EL (cell line): ENCODE results near the gene LDLRAD3.
"Not testable (repeated sequence)": the region's sequence is repeated elsewhere in the genome, so short reads cannot be mapped to it uniquely, and the experiment has no call there.

Experiments used
- DNase-seq: peaks from one replicate; pipeline ENCODE4 v3.0.0-alpha.2; 2016

The LDLRAD3 gene

GRCh38 chr11:36024716-36025115, 80.9 kb downstream of the LDLRAD3 start:
- no peak for DNase-seq

DNA sequence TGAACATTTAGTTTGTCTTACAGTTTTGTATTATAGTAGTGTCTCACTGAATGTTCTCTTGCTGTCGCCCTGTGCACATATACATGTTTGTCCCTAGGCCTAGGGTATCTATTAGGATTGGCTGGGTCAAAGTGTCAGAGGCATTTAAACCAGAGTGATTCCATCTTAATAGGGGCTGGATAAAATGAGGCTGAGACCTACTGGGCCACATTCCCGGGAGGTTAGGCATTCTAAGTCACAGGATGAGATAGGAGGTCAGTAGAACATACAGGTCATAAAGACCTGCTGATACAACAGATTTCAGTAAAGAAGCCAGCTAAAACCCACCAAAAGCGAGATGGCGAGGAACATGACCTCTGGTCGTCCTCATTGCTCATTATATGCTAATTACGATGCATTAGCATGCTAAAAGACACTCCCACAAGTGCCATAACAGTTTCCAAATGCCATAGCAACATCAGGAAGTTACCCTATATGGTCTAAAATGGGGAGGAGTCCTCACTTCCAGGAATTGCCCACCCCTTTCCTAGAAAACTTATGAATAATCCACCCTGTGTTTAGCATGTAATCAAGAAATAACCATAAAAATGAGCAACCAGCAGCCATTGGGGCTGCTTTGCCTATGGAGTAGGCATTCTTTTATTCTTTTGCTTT, 82.6 kb downstream of the LDLRAD3 start:
- no peak for DNase-seq

GRCh38 chr11:36027731-36028130, 83.9 kb downstream of the LDLRAD3 start:
- no peak for DNase-seq

DNA sequence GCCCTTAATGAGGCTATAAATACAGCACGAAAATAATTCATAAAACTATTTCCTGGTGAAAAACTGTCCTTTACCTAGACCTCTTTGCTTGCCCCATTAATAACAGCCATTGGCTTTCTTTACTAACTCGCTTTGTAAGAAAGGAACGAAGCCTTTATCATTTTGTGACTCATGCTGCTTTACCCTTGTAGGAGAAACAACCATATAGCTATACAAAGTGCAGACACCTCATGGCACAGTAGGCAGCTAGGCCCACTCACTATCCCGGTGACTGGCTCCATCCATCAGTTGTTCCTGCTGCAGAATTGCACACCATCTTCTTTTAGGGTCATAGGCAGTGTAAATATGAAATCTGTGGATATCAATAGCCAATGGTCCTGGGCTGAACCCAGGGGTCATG, 85.8 kb downstream of the LDLRAD3 start:
- no peak for DNase-seq

DNA sequence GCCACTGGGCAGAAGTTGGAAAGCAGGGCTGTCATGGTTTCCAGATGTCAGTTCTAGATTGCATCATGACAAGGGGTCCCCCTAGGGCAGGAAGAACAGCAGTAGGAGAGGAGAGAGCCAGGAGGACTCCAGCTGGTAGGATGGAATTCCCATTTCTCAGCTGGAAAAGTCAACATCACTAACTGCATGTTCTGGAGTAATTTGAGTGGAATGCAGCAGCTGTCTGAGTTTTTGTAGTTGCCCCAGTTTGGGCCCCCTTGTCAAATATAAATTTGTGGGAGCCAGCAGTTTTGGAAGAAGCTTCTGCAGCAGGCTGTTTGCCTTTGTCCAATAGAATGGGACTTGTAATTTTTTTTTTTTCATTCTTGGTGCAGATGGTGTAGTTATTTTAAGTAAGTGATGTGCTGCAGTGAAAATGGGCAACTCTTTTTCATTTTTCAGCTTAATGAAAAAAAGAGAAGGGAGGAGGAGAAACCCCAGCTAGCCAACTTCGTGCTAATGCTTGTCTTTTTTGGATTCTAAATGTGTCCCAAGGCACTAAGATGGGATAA, 86.9 kb downstream of the LDLRAD3 start:
- DNase-seq: peak; percentile 70

DNA sequence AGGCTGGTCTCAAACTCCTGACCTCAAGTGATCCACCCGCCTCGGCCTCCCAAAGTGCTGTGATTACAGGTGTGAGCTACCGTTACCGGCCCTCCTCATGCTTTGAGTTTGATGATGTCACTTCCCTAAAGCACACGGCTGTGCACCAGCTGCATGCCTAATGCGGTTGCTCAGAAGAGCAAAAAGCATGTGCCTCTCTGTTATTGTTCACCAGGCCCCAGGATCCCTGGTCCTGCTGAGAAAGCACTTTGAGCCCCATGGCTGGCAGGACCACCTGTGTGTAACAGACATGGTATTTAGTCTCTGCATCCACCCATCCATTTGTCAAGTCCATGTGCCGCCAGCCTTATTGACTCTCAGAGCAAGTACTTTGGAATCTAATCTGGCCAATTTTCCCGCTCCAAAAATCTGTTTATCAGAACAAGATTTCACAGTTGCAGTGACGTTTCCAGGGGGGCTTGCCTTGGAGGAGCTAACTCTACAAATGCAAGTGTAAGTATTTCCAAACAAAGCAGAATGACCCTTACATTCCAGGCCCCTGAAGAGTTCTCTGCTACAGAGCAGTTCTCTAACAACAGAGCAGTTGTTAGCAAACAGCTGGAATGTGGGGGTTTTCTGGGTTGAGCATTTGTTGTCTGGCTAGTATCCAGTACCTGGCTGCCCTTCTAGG, 89.4 kb downstream of the LDLRAD3 start:
- no peak for DNase-seq

DNA sequence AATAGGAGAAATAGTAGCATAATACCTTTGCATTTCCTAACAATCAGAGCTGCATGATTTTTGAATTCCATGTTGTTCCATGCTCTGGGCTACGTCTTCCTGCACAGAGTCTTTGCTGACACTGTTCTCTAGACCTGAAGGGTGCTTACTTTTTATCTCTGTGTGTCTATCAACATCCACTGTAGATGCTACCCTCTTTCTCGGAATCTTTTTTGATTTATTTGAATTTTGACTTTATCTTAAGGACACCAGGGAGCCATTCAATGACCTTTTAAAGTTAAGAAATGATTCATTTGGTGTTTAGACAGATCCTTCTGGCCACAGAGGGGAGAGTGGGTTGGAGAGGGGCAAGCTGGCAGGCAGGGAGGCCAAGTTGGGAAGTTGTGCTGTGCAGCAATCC, 90.1 kb downstream of the LDLRAD3 start:
- DNase-seq: no peak

DNA sequence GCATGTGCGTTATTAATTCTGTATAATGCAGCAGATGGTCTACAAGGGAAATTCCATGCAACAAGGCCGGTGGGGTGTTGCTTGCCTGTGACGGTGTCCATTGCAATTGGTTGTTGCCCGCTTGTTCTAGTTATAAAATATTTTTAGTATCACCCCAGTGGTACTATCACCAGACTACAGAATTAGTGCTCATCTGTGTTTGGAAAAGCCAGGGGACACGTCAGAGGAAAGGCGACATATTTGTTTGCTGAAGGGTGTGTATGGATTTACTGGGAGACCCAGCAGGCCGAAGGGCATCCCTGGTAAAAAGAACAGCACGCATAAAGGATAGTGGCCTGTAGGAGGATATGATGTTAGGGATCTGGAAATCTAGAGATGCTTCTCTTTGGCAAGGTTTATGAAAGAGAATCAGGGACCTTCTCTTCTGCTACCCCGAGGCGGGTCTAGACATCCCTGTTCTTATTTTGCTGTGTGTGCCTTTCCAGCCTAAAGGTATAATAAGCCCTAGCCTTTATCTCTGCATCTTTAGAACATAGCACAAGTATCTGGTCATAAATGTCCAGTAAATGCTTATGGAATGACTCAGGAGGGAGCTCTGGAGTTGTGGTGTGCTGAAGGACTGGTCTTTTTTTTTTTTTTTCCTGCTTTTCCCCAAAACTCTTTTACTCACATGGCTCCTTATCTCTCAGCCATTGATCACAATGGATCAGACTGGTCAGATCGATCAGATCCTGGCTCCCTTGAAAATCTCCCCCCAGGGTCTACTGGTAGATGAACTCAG, 90.9 kb downstream of the LDLRAD3 start:
- DNase-seq: peak; percentile 96

- DNase-seq: no peak
Observed at GRCh38 chr11:36035454-36035853, 91.6 kb downstream of the LDLRAD3 start.

GRCh38 chr11:36035999-36036398, 92.1 kb downstream of the LDLRAD3 start:
- DNase-seq: no peak

GRCh38 chr11:36037031-36037430, 93.2 kb downstream of the LDLRAD3 start:
- peak; percentile 55 for DNase-seq

DNA sequence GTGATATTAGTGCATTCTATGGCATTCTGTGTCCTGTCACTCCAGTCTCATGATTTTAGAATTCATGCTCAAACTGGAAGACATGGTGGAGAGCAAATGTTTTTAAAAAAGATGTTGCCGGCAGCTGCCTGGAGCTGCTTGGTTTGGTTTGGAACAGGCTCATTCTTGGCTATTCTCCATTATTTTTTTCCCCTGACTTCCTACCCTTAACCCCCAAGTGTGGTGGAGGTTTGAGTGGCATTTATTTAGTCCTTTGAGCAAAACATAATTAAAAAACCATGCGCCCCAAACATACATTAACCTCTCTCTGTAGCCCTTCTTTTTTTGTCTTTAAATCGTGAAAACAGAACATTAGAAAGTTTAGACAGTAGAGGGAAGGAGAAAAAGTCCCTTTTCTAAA, 94.7 kb downstream of the LDLRAD3 start:
- DNase-seq: no peak

DNA sequence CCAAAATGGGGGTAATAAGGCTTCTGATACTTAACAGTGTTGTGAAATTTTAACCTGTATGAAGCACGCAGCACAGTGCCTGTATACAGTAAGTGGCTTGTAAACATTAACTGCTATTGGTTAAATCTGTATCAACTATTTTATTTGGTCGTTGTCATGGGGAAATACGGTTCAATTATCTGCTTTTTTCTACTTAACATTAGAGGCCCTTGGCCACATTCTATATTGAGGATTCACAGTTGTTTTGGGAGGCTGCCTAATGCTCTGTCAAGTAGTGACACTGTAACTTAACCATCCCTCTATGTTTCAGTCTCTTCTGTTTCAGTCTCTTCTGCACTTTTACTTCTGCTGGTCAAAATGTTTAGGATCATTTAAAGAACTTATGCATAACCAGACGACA, 95.6 kb downstream of the LDLRAD3 start:
- no peak for DNase-seq

DNA sequence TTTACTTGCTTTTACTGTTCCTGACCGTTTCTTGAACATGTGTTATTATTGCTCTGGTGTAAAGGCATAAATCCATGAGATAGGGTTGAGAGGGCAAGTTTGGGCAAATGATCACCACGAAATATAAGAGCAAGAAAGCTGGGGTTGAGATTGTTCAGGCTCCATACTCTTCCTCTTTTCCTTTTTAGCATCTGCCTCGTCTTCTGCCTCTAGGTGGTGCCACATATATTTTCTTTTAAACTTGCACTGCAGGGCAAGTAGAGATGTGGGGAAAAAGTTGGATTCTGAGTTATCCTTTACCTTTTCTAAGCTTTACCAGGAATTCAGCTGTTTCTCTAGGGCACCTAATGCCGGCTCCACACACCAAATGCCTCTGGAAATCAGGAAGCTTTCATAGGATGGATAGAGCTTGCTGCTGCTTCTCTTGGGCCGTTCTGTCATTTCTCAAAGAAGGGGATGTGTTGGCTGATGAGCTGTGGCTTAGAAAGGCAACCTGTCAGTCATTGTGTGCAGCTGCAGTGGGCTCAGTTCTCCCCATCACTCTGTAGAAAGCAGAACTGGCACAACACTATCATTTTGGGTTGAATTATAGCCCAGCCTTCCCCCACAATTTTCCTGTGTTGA, 98.2 kb downstream of the LDLRAD3 start:
- no peak for DNase-seq

DNA sequence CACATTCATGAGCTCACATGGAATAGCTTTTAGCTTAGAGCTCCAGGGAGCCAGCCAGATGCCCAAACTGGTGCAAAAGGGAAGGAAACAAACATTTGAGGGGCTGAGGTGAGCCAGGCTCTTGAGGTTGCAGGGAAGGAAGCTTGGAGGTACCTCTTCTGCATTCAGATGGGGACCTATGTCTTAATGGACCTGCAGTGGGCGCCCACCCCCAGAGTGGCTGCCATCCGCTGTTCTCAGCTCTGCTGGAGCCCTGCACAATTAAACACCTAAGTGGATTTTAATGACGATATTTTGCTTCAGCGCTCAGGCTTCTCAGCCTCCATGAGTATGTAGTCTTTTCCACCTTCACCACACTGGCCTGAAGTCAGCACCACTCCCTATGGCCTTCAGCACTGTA, 100.8 kb downstream of the LDLRAD3 start:
- no peak for DNase-seq

DNA sequence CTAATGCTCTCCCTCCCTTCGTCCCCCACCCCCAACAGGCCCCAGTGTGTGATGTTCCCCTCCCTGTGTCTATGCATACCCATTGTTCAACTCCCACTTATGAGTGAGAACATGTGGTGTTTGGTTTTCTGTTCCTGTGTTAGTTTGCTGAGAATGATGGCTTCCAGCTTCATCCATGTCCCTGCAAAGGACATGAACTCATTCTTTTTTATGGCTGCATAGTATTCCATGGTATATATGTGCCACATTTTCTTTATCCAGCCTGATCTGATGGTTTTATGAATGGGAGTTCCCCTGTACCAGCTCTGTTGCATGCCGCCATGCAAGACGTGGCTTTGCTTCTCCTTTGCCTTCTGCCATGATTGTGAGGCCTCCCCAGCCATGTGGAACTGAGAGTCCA, 102.1 kb downstream of the LDLRAD3 start:
- DNase-seq: not testable (repeated sequence)

- no peak for DNase-seq
Observed at GRCh38 chr11:36046932-36047331, 103.1 kb downstream of the LDLRAD3 start.

- no peak for DNase-seq
Observed at GRCh38 chr11:36047344-36047743, 103.5 kb downstream of the LDLRAD3 start.

- peak; percentile 26 for DNase-seq
Observed at GRCh38 chr11:36048496-36049247, 104.8 kb downstream of the LDLRAD3 start.

- DNase-seq: no peak
Observed at GRCh38 chr11:36051235-36052144, 107.6 kb downstream of the LDLRAD3 start.

DNA sequence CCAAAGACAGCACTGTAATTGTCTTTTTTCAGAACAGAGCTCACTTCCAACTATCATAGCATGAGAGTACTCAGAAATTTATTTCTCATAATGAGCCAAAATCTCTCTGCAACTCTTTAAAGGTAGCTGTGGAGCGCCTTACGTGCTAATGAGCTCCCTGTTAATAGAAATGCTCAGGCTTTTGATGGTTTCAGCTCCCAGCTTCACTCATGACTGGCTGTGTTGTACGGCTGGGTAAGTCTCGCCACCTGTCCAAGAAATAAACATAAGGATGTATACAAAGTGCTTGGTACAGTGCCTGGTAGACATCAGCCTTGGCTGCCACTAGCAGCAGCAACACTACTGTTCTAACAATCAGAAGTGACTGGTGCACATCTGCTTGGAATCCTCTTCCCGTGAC, 109.4 kb downstream of the LDLRAD3 start:
- DNase-seq: no peak
